Rectal smooth muscle tissue (tissue), 1 donor: ENCODE results near the gene FERMT1.
"Not testable (repeated sequence)": the region's sequence is repeated elsewhere in the genome, so short reads cannot be mapped to it uniquely, and the experiment has no call there.

Experiments used
- H3K27ac ChIP-seq: one replicate; pipeline ENCODE4 v1.7.0; 2013; ENCODE audit warnings: low read depth, low read length, inconsistent platforms
- H3K27me3 ChIP-seq: one replicate; pipeline ENCODE4 v1.7.0; 2013; ENCODE audit warnings: low read length; ENCODE audit not compliant: control insufficient read depth, insufficient read depth
- H3K36me3 ChIP-seq: one replicate; pipeline ENCODE4 v1.7.0; 2013; ENCODE audit warnings: low read length; ENCODE audit not compliant: control insufficient read depth, insufficient read depth
- H3K4me1 ChIP-seq: one replicate; pipeline ENCODE4 v1.7.0; 2013; ENCODE audit warnings: low read length; ENCODE audit not compliant: control insufficient read depth, insufficient read depth
- H3K4me3 ChIP-seq: one replicate; pipeline ENCODE4 v1.7.0; 2013; ENCODE audit warnings: low read length
- H3K9ac ChIP-seq: one replicate; pipeline ENCODE4 v1.7.0; 2013; ENCODE audit warnings: low read length

The FERMT1 gene

GRCh38 chr20:6112965-6113364, 9.9 kb downstream of the FERMT1 start:
- not testable (repeated sequence) for H3K9ac ChIP-seq, H3K4me1 ChIP-seq, H3K27ac ChIP-seq, H3K27me3 ChIP-seq, H3K4me3 ChIP-seq, H3K36me3 ChIP-seq

GRCh38 chr20:6108330-6108729, 14.5 kb downstream of the FERMT1 start:
- H3K36me3 ChIP-seq = peaks cover 1% of the 10 kb centered on the region

GRCh38 chr20:6104493-6105188, 18.2 kb downstream of the FERMT1 start:
- no peaks in the 10 kb centered on the region for H3K27me3 ChIP-seq
- no peaks in the 10 kb centered on the region for H3K4me1 ChIP-seq
- H3K9ac ChIP-seq = no peak overlapping the region
- H3K27ac ChIP-seq = no peak overlapping the region
- H3K4me3 ChIP-seq = no peak overlapping the region
- H3K36me3 ChIP-seq = no peaks in the 10 kb centered on the region

More at GRCh38 chr20:6108330-6108729, 14.5 kb downstream of the FERMT1 start:
- no peak overlapping the region for H3K4me3 ChIP-seq
- no peak overlapping the region for H3K27ac ChIP-seq
- no peak overlapping the region for H3K9ac ChIP-seq
- no peaks in the 10 kb centered on the region for H3K4me1 ChIP-seq
- H3K27me3 ChIP-seq = no peaks in the 10 kb centered on the region

- Histone ChIP-seq H3K27me3 (no peaks in the 10 kb centered on the region), H3K36me3 (no peaks in the 10 kb centered on the region), H3K27ac (no peak overlapping the region), H3K4me1 (no peaks in the 10 kb centered on the region), H3K4me3 (no peak overlapping the region), H3K9ac (no peak overlapping the region)
Observed at GRCh38 chr20:6103301-6103700, 19.5 kb downstream of the FERMT1 start.

DNA sequence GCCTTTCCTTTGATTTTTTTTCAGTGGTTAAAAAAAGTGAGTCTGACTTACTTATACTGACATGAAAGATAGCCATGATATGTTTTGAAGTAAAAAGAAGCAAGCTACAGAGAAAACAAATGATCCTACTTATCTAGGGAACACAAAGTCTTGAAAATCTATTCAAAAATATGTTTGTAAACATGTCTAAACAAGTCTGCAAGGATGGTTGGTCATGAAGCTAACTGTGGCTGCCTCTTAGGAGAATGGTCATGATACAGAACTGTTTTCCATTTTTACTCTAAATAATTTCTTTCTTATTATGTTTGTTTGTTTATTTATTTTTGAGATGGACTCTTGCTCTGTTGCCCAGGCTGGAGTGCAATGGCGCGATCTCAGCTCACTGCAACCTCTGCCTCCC, 21.5 kb downstream of the FERMT1 start:
- Histone ChIP-seq H3K27ac (no peak overlapping the region), H3K27me3 (no peaks in the 10 kb centered on the region)

GRCh38 chr20:6100246-6100645, 22.6 kb downstream of the FERMT1 start:
- H3K36me3 ChIP-seq = no peaks in the 10 kb centered on the region
- H3K9ac ChIP-seq = no peak overlapping the region

More for the DNA sequence above, 21.5 kb downstream of the FERMT1 start:
- Histone ChIP-seq H3K4me1 (no peaks in the 10 kb centered on the region), H3K36me3 (no peaks in the 10 kb centered on the region), H3K4me3 (no peak overlapping the region), H3K9ac (no peak overlapping the region)

GRCh38 chr20:6099819-6100218, 23.0 kb downstream of the FERMT1 start:
- H3K36me3 ChIP-seq = no peaks in the 10 kb centered on the region
- no peak overlapping the region for H3K27ac ChIP-seq
- H3K4me1 ChIP-seq = no peaks in the 10 kb centered on the region
- H3K27me3 ChIP-seq = no peaks in the 10 kb centered on the region
- no peak overlapping the region for H3K4me3 ChIP-seq
- no peak overlapping the region for H3K9ac ChIP-seq

More at GRCh38 chr20:6100246-6100645, 22.6 kb downstream of the FERMT1 start:
- Histone ChIP-seq H3K4me1 (no peaks in the 10 kb centered on the region), H3K4me3 (no peak overlapping the region), H3K27ac (no peak overlapping the region), H3K27me3 (no peaks in the 10 kb centered on the region)

GRCh38 chr20:6095409-6095808, 27.4 kb downstream of the FERMT1 start:
- Histone ChIP-seq H3K36me3 (no peaks in the 10 kb centered on the region), H3K4me3 (no peak overlapping the region), H3K27ac (no peak overlapping the region), H3K27me3 (no peaks in the 10 kb centered on the region), H3K9ac (no peak overlapping the region), H3K4me1 (no peaks in the 10 kb centered on the region)

DNA sequence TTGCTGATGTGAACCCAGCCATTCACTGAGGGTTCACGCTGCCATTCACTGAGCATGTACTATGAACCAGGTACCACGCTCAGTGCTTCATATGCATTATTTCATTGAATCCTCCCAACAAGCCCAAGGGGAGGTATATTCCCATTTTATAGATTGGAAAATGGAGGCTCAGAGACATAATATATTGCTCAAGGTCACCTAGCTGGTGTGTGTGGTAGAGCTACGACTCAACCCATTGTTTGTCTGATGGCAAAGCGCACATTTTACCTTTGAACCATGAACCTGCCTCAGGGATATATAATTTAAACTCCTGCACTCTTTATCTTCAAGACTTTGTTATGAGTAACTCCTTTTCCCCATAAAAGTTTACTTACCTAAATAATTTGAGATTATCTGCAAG, 28.3 kb downstream of the FERMT1 start:
- Histone ChIP-seq H3K27me3 (no peaks in the 10 kb centered on the region), H3K27ac (no peak overlapping the region), H3K9ac (no peak overlapping the region), H3K36me3 (no peaks in the 10 kb centered on the region), H3K4me3 (no peak overlapping the region), H3K4me1 (no peaks in the 10 kb centered on the region)

DNA sequence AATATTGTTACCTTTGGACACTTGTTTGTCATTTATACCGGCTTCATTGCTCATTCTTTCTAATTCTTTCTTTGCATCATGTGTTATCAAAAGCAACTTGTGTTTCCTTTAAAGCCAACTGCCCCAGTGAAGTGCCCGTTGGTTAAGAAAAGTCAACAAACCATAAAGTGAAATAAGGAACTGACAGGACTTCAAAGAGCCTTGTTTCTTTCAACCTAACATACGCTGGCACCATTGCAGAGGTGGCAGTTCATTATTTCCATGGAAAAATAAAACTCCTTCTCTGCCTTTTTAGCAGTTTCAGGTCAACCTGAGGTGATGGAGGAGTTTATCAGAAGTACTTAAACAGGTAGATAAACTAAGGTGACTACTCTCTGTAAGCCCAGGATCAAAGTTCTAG, 28.8 kb downstream of the FERMT1 start:
- Histone ChIP-seq H3K36me3 (no peaks in the 10 kb centered on the region), H3K9ac (no peak overlapping the region), H3K4me1 (no peaks in the 10 kb centered on the region), H3K4me3 (no peak overlapping the region), H3K27ac (no peak overlapping the region), H3K27me3 (no peaks in the 10 kb centered on the region)

GRCh38 chr20:6091661-6092060, 31.2 kb downstream of the FERMT1 start:
- no peak overlapping the region for H3K27ac ChIP-seq
- no peaks in the 10 kb centered on the region for H3K4me1 ChIP-seq
- no peak overlapping the region for H3K9ac ChIP-seq
- no peaks in the 10 kb centered on the region for H3K27me3 ChIP-seq
- no peak overlapping the region for H3K4me3 ChIP-seq
- H3K36me3 ChIP-seq = no peaks in the 10 kb centered on the region

DNA sequence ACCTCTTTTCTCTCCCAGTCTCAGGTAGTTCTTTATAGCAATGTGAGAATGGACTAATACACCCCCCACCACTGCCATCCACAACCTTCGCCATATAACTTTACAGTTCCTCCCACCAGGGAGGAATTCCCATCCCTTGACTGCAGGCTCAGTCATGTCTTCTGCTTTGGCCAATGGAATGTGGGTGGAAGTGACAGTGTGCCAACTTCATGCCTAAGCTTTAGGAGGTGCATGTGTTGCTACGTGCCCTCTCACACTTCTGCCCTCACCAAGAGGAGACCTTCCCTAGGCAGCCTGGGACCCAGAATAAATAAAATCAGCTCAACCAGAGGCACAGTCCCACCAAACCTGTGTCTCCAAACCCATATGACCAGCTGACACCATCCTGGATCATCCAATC, 36.0 kb downstream of the FERMT1 start:
- Histone ChIP-seq H3K4me1 (no peaks in the 10 kb centered on the region), H3K9ac (no peak overlapping the region), H3K36me3 (peaks cover 3% of the 10 kb centered on the region), H3K27me3 (no peaks in the 10 kb centered on the region), H3K4me3 (no peak overlapping the region), H3K27ac (no peak overlapping the region)

GRCh38 chr20:6083926-6084325, 38.9 kb downstream of the FERMT1 start:
- peaks cover 3% of the 10 kb centered on the region for H3K36me3 ChIP-seq
- H3K4me3 ChIP-seq = no peak overlapping the region
- no peaks in the 10 kb centered on the region for H3K27me3 ChIP-seq
- H3K9ac ChIP-seq = no peak overlapping the region
- H3K27ac ChIP-seq = no peak overlapping the region
- H3K4me1 ChIP-seq = no peaks in the 10 kb centered on the region
